HG03432 (cell line): ENCODE measurements around the gene WWOX.

Experiments used
- ATAC-seq: cut with Tn5 transposase; IDR thresholded peaks from one replicate; pipeline ENCODE4 v1.9.1; 2021; ENCODE audit warnings: mild to moderate bottlenecking, moderate library complexity; ENCODE audit not compliant: unreplicated experiment

WWOX gene

DNA sequence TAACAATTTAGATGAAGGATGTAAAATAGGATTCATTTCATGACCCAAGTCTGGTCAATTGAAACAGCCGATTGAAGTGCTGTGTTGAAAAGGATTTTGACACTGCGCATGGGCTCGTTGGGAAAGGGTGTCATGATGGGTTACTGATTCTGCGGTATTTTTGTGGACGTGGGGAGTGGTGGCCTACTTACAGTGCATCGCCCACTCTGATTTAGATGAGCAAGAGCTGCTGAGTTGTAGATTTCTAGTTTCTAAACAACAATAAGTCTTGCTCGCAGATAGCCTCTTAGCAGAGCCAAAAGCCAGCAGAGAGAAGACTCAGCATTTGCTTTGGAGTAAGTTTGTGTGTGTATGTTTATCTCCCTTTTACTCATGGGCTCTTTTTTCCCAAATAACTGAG, 770.0 kb downstream of the WWOX start:
- no peak for ATAC-seq

DNA sequence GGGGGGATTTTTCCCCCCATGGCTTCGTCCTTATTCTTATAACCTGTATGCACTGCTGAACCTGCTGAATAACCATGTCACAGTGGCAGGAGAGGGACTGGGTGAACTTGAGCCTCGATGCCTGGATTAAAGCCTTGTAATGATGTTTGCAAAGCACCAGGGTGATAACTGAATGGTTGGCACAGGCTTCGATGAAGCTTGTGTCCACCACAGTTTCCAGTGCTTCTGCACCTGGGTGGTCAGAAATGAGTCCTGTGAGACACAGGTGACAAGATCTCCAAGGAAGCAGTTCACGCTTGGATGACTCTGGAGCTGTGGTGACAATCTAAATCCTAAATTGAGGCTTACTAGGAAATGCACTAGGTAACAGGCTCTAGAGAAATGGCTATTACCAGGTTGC, 771.8 kb downstream of the WWOX start:
- ATAC-seq = no peak

DNA sequence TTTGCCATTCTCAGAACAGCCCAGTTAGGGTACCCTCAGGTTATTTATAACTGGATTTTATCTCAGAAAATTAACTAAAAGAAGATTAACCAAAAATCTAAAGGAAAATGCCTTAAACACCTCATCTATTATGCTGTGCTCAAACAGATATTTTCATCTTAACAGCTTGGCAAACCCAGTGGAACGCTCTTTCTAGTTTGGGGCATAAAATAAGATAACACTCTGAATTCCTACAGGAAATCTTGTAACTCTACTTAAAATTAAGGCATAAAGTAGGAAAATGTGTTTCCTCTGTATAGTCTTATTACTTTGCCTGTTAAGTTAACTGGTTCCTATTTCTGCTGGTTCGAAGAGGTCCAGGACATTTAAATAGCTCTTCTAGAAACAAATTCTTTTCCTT, 777.2 kb downstream of the WWOX start:
- no peak for ATAC-seq

DNA sequence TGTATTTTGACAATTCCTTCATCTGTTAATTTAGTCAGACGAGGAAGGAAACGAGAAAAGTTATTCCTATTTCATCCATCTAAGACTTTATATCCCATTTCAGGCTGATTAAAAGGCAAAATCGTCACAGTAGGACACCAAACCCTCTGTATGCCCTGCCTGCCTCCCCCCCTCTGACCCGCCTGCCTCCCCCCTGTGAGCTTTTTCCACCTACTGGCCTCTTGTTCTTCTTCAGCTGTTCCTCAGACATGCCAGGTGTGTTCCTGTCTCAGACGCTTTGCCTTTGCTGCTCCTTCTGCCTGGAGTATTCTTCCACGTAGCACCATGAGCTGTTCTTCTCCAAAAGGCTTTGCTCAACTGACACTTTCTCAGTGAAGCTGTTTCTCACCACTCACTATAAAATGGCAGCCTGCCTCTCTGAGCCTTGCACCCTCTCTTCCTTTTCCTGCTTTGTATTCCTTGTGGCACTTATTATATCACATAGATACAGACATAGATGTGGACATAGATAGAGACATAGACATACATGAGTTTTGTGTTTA, 777.7 kb downstream of the WWOX start:
- no peak for ATAC-seq

DNA sequence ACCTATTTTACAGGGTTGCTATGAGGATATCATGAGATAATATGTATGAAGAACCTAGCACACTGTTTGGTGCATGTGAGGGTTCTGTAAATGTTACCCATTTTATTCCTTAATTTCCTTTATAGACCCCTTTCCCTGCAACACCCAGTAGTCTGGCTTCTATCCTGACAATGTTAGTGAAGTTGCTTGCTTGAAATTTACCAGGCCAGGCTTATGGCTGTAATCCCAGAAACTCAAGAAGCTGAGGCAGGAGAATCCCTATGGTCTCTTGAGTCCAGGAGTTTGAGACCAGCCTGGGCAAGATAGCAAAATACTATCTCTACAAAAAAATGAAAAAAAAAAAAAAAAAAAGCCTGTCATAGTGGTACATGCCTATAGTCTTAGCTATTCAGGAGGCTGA, 779.1 kb downstream of the WWOX start:
- ATAC-seq = no peak

DNA sequence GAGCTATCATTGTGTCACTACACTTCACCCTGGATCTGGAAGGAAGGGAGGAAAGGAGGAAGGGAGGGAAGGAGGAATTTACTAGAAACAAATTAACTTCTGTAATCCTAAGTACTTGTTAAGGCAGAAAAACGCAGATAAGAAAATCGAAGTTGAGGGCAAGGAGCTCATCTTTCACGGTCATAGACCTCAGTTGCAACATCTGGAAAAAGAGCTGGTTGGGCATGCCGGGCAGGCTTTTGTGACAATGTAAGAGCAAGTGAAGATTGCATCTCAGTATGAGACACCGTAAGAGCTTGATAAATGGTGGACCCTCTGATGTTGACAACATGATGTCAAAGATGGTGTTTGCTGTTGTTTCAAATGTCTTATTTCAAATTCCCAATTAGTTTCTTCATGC, 779.6 kb downstream of the WWOX start:
- ATAC-seq = no peak

DNA sequence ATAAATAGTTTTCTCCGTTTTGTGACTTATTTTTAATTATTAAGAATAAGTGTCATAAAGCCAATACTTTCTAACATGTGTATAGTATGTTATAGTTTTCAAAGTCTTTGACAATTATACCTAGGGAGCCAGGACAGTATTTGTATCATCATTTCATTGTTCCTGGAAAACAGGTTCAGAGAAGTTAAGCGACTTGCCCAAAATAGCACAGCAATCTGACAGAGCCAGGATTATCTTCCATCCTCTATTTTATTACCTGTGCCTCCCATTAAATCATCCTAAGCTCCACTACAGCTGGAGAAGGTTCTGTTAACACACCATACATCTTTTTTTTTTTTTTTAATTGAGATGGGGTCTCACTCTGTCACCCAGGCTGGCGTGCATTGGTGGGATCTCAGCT, 782.7 kb downstream of the WWOX start:
- no peak for ATAC-seq

DNA sequence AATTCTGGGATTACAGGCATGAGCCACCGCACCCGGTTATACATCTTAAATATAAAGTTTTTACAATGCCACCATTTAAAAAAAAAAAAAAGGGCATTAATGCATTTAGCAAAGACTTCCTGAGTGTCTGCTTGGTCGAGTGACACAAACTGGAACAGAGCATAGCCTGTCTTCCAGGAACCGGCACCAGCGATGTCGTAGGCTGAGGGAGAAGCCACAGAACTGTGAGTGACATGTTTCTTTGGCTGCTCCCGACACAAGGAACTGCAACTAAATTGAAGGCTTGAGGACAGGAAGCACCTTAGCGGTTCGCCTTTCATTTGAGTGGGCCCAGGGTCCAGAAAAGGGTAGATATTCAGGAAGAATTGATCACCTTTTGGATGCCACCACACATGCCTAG, 783.3 kb downstream of the WWOX start:
- no peak for ATAC-seq

DNA sequence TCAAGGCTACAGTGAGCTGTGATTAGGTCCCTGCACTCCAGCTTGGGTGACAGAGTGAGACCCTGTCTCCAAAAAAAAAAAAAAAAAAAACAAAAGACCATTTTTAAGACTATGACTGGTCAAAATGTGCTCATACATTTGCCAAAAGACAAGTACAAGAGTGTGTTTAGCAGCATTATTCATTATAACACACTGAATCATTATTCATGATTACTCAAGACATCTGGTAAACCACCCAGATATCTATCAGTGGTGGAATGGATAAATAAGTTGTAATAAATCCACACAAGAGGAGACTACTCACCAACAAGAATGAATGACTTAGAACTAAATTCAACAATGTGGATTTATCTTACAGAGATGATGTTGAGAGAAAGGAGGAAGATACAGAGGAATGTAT, 784.8 kb downstream of the WWOX start:
- ATAC-seq = no peak

DNA sequence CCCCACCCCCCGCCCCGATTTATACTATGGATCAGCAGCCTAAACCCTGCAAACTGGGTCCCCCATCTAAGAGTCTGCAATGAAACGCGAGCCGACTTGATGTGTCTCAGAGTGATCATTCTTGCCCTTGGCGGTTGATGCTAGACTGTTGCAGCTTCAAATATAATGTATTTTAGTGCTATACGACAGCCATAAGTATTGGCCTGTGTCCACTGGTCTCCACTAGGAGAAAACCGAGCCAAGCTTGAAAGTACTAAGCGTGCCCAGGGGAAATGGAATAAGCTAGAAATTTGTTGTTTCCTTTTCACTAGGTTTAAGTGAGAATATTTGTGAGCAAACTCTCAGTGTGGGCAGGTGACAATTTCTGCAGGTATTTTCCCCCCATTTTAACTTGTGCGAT, 789.9 kb downstream of the WWOX start:
- ATAC-seq = no peak

DNA sequence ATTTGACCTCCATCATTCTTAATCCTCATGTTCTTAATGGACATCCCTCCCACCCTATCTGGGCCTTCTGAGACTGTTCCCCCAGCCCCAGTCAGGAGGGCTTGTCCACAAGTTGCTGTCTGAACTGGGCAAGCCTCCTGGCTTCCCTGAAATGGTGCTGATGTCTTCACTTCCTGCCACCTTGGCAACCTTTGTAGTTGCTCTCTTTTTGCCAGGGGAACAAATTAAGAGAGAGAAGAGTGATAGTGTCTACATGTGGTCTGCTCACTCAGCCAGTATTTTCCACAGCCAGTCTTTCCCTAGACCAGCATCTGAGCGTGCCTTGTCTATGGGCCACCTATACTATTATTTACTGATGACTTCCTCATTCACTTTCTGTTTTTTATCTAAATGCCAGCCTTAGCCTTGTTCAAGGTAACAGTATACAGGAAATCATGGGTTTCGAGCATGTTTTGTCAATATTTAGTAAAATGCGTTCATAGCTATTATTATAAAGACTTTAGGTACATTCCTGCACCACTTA, 791.0 kb downstream of the WWOX start:
- no peak for ATAC-seq

DNA sequence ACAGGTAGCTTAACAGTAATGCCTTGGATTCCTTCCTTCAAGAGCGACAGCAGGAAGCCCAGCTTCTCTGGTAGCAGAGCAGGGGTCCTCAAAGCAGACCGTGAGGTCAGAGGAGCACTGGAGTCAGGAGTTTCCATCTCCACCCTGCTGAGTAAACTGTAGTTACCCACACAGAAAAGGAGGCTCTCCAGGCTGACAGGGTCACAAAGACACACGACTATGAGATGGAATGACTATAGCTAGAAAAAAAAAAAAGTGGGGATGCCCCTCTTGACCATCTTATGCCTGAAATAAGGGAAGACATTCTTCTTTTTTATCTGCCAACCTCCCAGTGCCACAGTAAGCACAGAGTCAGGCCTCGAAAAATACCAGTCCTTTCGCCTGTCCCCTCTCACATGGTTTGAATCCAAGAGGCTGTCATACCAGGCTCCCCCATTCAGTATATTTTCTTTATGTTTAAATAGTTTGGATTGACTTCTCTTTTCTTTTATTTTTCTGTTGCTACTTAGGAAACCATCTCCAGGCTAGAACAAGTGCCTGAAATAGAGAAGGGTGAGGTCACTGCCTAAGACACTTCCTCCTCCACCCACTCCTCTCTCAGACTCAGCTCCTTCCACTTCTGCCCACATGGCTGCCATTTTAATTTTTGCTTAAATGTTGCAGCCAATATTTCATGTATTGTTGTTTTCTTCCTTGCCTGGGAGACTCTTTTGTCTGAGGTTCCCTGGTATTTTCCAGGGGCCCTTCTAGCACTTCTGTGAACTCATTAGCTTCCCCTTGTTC, 793.7 kb downstream of the WWOX start:
- no peak for ATAC-seq

DNA sequence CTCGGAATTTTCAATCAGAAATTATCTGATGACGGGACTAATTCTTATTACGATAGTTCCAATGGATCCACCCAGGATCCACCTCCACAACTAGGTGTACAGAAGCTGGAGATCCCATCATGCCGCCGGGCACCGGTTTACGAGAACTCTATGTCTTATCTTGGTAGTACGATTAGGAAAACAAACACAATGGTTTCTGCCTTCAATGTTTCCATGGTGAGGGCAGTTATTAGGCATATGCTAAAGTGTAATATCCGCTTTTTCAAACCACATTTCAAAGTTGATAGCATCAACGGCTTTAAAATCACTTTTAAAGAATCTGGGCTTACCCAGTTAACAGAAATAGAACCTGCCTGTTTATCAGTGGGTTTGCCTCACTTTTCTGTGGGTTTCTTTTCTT, 795.4 kb downstream of the WWOX start:
- ATAC-seq = no peak

DNA sequence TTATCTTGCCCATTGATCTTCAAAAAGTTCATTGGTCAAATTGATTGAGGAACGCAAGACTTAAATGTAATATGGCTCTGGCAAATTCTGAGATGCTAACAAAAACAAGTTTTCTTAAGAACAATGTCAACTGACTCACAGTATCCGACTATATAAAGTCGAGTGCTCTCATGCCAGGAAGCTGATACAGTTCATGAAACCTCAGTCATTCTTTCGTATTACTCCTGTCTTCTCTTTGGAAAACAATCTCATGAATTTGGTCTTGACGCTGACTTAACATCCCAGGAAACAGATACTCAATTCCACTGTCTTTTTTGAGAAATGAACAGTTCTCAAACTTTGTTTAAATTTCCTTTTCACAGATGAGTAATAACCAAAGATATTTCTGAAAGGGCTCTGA, 796.2 kb downstream of the WWOX start:
- no peak for ATAC-seq

DNA sequence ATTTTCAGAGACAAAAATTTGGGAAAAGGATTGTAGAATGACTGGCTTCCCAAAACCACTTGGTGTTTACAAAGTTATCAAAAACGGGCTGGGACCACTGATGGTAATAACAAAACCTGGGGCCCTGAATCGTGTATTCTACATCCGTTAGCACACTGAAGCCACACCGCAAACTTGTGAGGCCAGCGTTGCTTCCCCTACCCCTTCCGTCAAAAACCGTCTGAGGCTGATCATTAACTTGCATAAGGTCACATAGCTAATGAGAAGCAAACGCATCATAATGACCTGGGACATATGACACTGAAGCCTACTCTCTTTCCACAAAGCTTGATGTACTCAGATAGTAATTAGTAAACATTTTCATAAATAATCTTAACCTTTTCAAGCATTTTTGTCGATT, 796.8 kb downstream of the WWOX start:
- ATAC-seq = no peak

DNA sequence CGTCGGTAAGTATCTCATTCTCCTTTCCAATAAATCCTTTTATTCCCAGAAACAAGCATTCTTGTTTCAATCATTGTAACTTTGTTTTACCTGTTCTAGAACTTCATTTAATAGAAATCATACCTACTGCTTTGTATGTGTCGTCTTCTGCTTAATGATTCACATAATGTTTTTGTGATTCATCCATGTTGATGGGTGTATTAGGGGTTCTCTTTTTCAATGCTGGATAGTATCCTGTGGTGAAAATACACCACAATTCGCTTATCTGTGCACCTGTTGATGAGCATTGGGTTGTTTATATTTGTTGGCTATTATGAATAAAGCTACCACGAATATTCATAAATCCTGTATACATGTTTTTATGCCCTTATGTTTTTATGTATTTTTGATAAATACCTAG, 797.8 kb downstream of the WWOX start:
- ATAC-seq = no peak

DNA sequence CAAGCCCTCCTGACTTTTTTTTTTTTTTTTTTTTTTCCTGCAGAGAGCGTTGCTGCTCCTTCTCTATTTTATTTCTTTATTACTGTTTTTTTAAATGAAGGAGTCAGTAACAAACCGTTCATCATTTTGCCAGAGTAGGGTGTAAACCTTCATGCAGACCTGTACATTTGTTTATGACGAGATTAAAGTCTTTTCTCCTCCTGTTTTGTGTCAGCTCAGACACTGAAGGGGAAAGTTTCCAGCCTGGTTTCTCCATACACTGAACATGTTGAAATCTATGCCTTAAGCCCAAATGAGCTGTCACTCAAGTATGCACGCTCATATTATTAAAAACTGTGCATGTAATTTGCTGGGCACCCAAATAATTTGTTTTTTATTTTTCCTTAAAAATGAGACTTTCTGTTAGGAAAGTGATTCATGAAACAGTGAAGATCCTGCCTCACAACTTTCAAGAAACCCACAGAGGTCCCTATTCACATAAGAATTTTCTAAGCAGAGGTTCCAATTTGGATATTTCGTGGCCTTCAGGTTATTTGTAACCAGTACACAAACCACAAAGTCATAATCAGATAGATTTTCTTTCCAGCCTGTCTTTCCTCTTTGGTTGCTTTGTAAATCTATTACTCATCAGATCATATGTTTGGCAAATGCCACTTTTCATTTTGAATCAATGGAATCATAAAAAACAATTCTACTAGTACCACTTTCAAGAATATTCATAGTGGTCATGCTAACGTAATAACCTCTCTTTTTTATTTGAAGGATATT, 800.8 kb downstream of the WWOX start:
- ATAC-seq = no peak

DNA sequence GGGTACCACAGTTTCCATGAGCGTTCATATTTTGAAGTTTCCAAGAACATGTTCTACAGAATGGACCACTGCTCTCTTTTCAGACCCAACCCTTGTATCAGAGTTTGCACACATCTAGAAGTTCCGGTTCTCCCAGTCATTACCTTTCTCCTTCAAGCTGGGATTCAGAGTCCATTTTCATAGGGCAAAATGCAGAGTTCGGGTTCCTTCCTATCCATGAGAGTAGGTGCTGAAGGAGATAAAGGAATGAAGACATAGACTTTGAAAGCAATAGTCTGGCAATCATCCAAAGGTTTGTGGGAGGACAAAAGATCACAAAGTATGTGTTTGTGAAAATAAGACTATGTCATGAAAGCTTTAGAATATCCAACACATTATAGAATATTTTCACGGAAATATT, 801.5 kb downstream of the WWOX start:
- no peak for ATAC-seq

DNA sequence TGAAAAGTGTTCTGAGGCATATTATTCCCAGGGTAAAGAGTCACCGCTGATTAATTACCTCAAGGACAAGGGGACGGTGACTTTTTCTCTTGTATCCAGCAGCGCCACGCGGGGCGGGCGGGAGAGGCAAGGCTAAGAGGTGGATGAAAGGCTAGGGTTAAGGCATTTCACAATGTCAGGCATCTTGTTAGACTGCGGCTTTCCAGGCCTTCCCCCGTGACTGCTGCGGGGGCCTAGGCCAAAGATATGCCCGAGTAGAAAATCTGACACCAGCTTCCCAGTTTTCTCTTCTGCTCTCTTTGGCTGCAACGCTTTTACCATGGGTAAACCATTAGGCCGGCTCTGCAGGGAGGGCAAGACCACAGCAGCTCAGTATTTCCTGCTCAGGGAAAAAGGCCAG, 802.9 kb downstream of the WWOX start:
- ATAC-seq = no peak

DNA sequence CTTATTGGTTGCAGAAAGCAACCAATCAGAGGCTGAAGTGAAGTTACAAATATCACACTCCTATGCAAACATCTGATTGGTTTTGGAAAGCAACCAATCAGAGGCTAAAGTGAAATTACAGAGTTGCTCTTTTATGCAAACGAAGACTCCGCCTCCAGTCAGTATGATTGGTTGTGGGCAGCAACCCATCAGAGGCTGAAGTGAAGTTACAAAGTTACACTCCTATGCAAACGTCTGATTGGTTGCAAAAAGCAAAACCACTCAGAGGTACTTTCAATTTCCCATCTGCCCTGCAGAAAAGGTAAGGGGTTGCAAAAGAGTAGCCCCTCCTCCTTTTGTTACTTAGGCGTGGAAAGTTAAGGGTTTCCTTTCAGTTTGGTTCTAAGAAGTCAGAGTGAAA, 803.8 kb downstream of the WWOX start:
- ATAC-seq = no peak

DNA sequence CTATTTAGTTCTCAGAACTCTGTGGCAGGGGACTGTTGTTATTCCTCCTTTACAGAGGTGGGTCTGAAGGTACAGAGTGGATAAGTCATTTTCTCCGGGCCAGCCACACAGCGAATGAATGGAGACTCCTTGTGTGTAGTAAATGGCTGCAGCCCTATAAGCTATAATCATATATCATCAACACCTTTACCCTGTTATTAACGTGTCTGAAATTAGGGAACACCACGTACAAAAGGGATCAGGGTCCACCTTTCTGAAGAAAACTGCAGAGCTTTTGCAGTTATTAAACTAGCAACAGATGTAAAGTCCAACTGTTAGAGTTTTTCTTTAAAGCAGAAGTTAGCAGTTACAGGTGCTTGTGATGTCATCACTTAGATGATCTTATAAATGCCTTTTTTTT, 804.4 kb downstream of the WWOX start:
- no peak for ATAC-seq

DNA sequence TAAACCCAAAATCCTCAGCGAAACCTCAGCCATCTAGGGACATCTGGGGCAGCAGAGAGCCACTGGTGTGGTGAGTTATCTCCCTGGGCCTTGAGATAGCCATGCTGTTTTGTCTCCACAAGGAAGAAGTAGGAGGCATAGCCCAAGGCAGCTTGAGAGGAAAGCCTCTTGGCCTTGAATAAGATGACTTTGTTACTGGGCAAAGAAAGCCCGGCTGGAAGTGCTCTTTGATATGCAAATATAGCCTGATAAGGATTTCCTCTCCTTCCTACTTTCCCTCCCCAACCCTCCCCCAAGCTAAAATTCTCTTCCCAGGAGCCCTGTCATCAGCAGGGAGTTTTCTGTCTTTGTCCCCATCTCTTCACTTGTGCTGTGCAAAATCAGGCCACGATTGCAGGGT, 806.7 kb downstream of the WWOX start:
- no peak for ATAC-seq
